Measurements from ENCODE around the gene UBAP2L. TPM values are rescaled to one million over a fixed set of nuclear protein-coding genes. Genes with fewer than 3 reads are reported as not detected.

UBAP2L gene, protein sequence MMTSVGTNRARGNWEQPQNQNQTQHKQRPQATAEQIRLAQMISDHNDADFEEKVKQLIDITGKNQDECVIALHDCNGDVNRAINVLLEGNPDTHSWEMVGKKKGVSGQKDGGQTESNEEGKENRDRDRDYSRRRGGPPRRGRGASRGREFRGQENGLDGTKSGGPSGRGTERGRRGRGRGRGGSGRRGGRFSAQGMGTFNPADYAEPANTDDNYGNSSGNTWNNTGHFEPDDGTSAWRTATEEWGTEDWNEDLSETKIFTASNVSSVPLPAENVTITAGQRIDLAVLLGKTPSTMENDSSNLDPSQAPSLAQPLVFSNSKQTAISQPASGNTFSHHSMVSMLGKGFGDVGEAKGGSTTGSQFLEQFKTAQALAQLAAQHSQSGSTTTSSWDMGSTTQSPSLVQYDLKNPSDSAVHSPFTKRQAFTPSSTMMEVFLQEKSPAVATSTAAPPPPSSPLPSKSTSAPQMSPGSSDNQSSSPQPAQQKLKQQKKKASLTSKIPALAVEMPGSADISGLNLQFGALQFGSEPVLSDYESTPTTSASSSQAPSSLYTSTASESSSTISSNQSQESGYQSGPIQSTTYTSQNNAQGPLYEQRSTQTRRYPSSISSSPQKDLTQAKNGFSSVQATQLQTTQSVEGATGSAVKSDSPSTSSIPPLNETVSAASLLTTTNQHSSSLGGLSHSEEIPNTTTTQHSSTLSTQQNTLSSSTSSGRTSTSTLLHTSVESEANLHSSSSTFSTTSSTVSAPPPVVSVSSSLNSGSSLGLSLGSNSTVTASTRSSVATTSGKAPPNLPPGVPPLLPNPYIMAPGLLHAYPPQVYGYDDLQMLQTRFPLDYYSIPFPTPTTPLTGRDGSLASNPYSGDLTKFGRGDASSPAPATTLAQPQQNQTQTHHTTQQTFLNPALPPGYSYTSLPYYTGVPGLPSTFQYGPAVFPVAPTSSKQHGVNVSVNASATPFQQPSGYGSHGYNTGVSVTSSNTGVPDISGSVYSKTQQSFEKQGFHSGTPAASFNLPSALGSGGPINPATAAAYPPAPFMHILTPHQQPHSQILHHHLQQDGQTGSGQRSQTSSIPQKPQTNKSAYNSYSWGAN
- 10 to 100 TPM; 43.5 to 68.2 (median 55.7) TPM for total RNA-seq

GRCh38 chr1:154220071-154220969, at the start of gene UBAP2L:
Gene UBAP2L (plus strand): TSS chr1:154220955. CDS start chr1:154225124, 4,169 bp downstream.
- Histone ChIP-seq H3K36me3 (peaks cover 0 to 24% (median 0%) of the 10 kb centered on the region in 3 donors), H3K27ac (peak within 1 kb of the TSS; percentile 98 to 99 (median 98)), H3K4me1 (peaks cover 5 to 63% (median 39%) of the 10 kb centered on the region in 4 donors), H3K9me3 (no peaks in the 10 kb centered on the region), H3K27me3 (no peaks in the 10 kb centered on the region), H3K4me3 (peak within 1 kb of the TSS; percentile 81 to 98 (median 90))
- TF ChIP-seq EP300 (IDR thresholded peaks at IDR 0.05) (peak; percentile 99 to 100), POLR2A (IDR thresholded peaks at IDR 0.05) (peak; percentile 86), CTCF (IDR thresholded peaks at IDR 0.05) (peak in 2 of 5 experiments; percentile 29 to 50)
- DNase-seq (ENCODE audit: low spot score in 2 of 2), result peak; percentile 96 to 97
- WGBS, 2 donors, result 1% methylated on average over 52 to 56 of the region's 73 CpGs

DNA sequence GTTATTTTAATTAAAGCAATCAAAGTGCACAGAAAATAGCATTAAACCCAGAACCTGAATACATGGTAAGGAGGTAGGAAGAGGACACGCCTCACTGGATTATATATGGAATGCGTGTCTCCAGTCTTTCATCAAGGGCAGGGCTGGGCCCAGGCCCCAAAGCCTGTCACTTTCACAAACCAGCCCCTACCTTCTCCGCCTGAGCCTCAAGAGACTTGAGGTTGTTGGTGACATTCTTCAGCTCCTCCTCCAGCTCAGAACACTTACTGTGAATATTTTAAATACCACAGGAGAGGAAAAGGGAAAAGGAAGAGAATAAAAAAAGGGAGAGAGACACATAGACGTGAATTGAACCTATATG, 49.6 kb upstream of the UBAP2L start:
- Histone ChIP-seq H3K9me3 (no peaks in the 10 kb centered on the region), H3K27ac (no peak overlapping the region), H3K36me3 (peaks cover 6 to 95% (median 52%) of the 10 kb centered on the region in 3 donors), H3K27me3 (no peaks in the 10 kb centered on the region), H3K4me3 (no peak overlapping the region), H3K4me1 (peaks cover 0 to 13% (median 7%) of the 10 kb centered on the region in 4 donors)
- 88 to 95% methylated on average over 4 of the region's 4 CpGs for WGBS, 2 donors
- TF ChIP-seq POLR2A (IDR thresholded peaks at IDR 0.05) (no peak), EP300 (IDR thresholded peaks at IDR 0.05) (no peak), CTCF (IDR thresholded peaks at IDR 0.05) (no peak)
- DNase-seq (ENCODE audit: low spot score in 2 of 2), result no peak

DNA sequence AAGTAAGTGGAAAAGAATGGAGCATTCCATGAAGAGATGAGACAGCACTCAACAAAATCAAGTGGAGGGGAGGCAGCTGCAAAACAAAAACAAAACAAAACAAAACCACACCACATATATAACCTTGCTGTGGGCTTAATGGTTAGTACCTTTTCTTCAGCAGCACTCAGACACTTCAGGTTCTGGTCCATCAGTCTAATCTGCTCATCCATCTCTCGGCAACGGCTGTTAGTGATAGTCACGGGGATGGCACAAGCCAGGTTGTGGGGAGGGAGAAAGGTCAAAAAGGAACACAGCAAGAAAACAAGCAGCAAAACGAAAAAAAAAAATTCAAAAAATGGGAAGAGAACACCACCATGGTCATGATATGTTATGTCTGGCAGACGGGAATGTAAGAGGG, 48.9 kb upstream of the UBAP2L start:
- H3K36me3 ChIP-seq, result peaks cover 6 to 88% (median 50%) of the 10 kb centered on the region in 3 donors
- H3K27me3 ChIP-seq, result no peaks in the 10 kb centered on the region
- WGBS, 2 donors, result 88 to 90% methylated on average over 5 of the region's 5 CpGs
- H3K27ac ChIP-seq, result no peak overlapping the region
- TF ChIP-seq EP300 (IDR thresholded peaks at IDR 0.05), result no peak
- no peak for DNase-seq (ENCODE audit: low spot score in 2 of 2)
- H3K9me3 ChIP-seq, result no peaks in the 10 kb centered on the region
- peaks cover 0 to 19% (median 11%) of the 10 kb centered on the region in 4 donors for H3K4me1 ChIP-seq
- H3K4me3 ChIP-seq, result no peak overlapping the region

DNA sequence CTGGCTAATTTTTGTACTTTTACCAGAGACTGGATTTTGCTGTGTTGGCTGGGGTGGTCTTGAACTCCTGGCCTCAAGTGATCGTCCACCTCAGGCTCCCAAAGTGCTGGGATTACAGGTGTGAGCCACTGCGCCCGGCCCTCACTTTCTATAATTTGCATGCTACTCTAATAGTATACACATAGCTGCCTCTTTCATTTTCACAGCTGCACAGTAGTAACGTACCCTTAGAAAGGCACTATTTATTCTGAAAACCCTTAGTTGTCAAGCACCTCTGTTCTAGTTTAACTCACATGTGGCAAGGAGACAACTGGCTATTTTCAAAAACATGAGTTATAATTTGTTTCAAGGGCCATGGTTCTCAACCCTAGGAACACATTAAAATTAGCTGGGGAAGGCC, 46.1 kb upstream of the UBAP2L start:
- 95 to 96% methylated on average over 4 of the region's 4 CpGs for WGBS, 2 donors
- TF ChIP-seq POLR2A (IDR thresholded peaks at IDR 0.05), result no peak
- no peak for TF ChIP-seq EP300 (IDR thresholded peaks at IDR 0.05)
- TF ChIP-seq CTCF (IDR thresholded peaks at IDR 0.05), result no peak

More for the DNA sequence above, 46.1 kb upstream of the UBAP2L start:
- H3K36me3 ChIP-seq, result peaks cover 6 to 60% (median 26%) of the 10 kb centered on the region in 3 donors
- DNase-seq (ENCODE audit: low spot score in 2 of 2), result no peak
- H3K9me3 ChIP-seq, result no peaks in the 10 kb centered on the region
- no peak overlapping the region for H3K27ac ChIP-seq
- H3K27me3 ChIP-seq, result no peaks in the 10 kb centered on the region
- H3K4me3 ChIP-seq, result no peak overlapping the region
- H3K4me1 ChIP-seq, result peaks cover 0 to 46% (median 33%) of the 10 kb centered on the region in 4 donors
